Suppressor macrophage treated with lipopolysaccharide for 4 hours (primary cell): ENCODE results near the gene SPRR2B.
"Not testable (repeated sequence)": the region's sequence is repeated elsewhere in the genome, so short reads cannot be mapped to it uniquely, and the experiment has no call there.

ENCODE experiments used
- DNase-seq: peaks from one replicate; pipeline ENCODE4 v3.0.0-alpha.2; 2020

Gene SPRR2B

GRCh38 chr1:153071511-153071910, at the start of gene SPRR2B:
Gene SPRR2B (minus strand): TSS chr1:153071611. CDS start chr1:153070839, 772 bp downstream.
- no peak for DNase-seq

GRCh38 chr1:153120945-153121344, 49.5 kb upstream of the SPRR2B start:
- no peak for DNase-seq

GRCh38 chr1:153119491-153119971, 48.1 kb upstream of the SPRR2B start:
- no peak for DNase-seq

GRCh38 chr1:153115264-153115663, 43.9 kb upstream of the SPRR2B start:
- not testable (repeated sequence) for DNase-seq

- no peak for DNase-seq
Measured at GRCh38 chr1:153113416-153113815, 42.0 kb upstream of the SPRR2B start, which contains the start of gene SPRR2F. Gene SPRR2F (minus strand): TSS chr1:153113516. CDS start chr1:153112733, 783 bp downstream.

GRCh38 chr1:153112454-153112853, 41.0 kb upstream of the SPRR2B start:
- DNase-seq = not testable (repeated sequence)

- DNase-seq = no peak
Measured at GRCh38 chr1:153100245-153100644, 28.8 kb upstream of the SPRR2B start.

- DNase-seq = no peak
Measured at GRCh38 chr1:153099461-153100045, 28.1 kb upstream of the SPRR2B start.

GRCh38 chr1:153095764-153096163, 24.4 kb upstream of the SPRR2B start:
- DNase-seq = no peak

GRCh38 chr1:153094426-153094825, 23.0 kb upstream of the SPRR2B start, which contains the start of gene SPRR2E:
Gene SPRR2E (minus strand): TSS chr1:153094526. CDS start chr1:153093751, 775 bp downstream.
- no peak for DNase-seq

- no peak for DNase-seq
Measured at GRCh38 chr1:153087652-153088051, 16.2 kb upstream of the SPRR2B start.

- DNase-seq = no peak
Measured at GRCh38 chr1:153081736-153082135, 10.3 kb upstream of the SPRR2B start.

GRCh38 chr1:153072806-153073726, 1.7 kb upstream of the SPRR2B start:
- DNase-seq = no peak

- no peak for DNase-seq
Measured at GRCh38 chr1:153070243-153070642, 1.2 kb downstream of the SPRR2B start.

GRCh38 chr1:153058826-153059784, 12.3 kb downstream of the SPRR2B start:
- DNase-seq = no peak

- no peak for DNase-seq
Measured at GRCh38 chr1:153058154-153058553, 13.3 kb downstream of the SPRR2B start.

- DNase-seq = peak; percentile 2
Measured at GRCh38 chr1:153057375-153057774, 14.0 kb downstream of the SPRR2B start, which contains the start of gene SPRR2A. Gene SPRR2A (minus strand): TSS chr1:153057512. CDS start chr1:153056735, 777 bp downstream.

GRCh38 chr1:153056111-153056510, 15.3 kb downstream of the SPRR2B start:
- not testable (repeated sequence) for DNase-seq

GRCh38 chr1:153049211-153049610, 22.2 kb downstream of the SPRR2B start:
- no peak for DNase-seq

GRCh38 chr1:153040950-153041631, 30.3 kb downstream of the SPRR2B start, which contains the start of gene SPRR2D:
Gene SPRR2D (minus strand): TSS chr1:153041120. CDS start chr1:153040346, 774 bp downstream.
- no peak for DNase-seq

- no peak for DNase-seq
Measured at GRCh38 chr1:153035211-153035610, 36.2 kb downstream of the SPRR2B start.
